Measurements from ENCODE around the gene ABRACL. TPM values are rescaled to one million over a fixed set of nuclear protein-coding genes. Genes with fewer than 3 reads are reported as not detected.

Gene ABRACL
- total and polyA plus RNA-seq, 2 of the 8 experiments (the other 6 are each of a cell fraction or from before 2014, with no cell fraction given) = 103 to 167 TPM

- Histone ChIP-seq H4K20me1 (replicated peaks in 1 of 2; ENCODE audit: control insufficient read depth in 1 of 2, insufficient read depth in 2 of 2, low read length in 2 of 2) (peaks cover 0 to 2% of the 10 kb centered on the region in 2 experiments), H3K4me2 (ENCODE audit: insufficient read depth in 1 of 2, low read depth in 2 of 2, low read length in 2 of 2) (no peak overlapping the region), H3K9ac (replicated peaks in 1 of 4; ENCODE audit: extremely low read depth in 1 of 4, low read depth in 3 of 4, low read length in 3 of 4) (no peak overlapping the region), H2AFZ (ENCODE audit: low read length) (no peak overlapping the region), H3K18ac (ENCODE audit: extremely low read depth, low read length) (no peak overlapping the region), H3K23me2 (ENCODE audit: low read depth, low read length) (no peaks in the 10 kb centered on the region), H3K36me3 (ENCODE audit: control insufficient read depth in 2 of 4, insufficient read depth in 4 of 4, low read length in 3 of 4) (peaks cover 3 to 33% (median 22%) of the 10 kb centered on the region in 4 experiments; a peak in 7 of 8 replicates), H4K5ac (ENCODE audit: insufficient read length, low read depth, low read length) (no peak overlapping the region), H3K14ac (ENCODE audit: insufficient read length) (no peak overlapping the region), H2BK15ac (ENCODE audit: low read length) (no peak overlapping the region), H4K8ac (ENCODE audit: extremely low read depth, insufficient read depth, low read length) (no peak overlapping the region), H4K91ac (replicated peaks; ENCODE audit: insufficient read length, low read length) (no peak overlapping the region), H2BK5ac (ENCODE audit: low read depth, low read length) (no peak overlapping the region), H3K27me3 (replicated peaks in 1 of 4; ENCODE audit: control insufficient read depth in 3 of 4, extremely low read depth in 1 of 4, insufficient read depth in 3 of 4, low read length in 3 of 4) (no peaks in the 10 kb centered on the region), H3K4me3 (ENCODE audit: extremely low read depth in 1 of 4, insufficient read depth in 2 of 4, low read depth in 3 of 4, low read length in 4 of 4) (no peak overlapping the region), H3K4me1 (replicated peaks in 1 of 4; ENCODE audit: control insufficient read depth in 3 of 4, insufficient read depth in 4 of 4, low read length in 3 of 4) (no peaks in the 10 kb centered on the region), H2BK20ac (ENCODE audit: low read length) (no peak overlapping the region), H3K56ac (replicated peaks; ENCODE audit: insufficient read length, low read depth, low read length) (no peak overlapping the region), H3K23ac (ENCODE audit: insufficient read length) (no peak overlapping the region), H2BK12ac (ENCODE audit: low read depth, low read length) (no peak overlapping the region), H3K27ac (ENCODE audit: low read depth, low read length) (no peak overlapping the region), H2BK120ac (replicated peaks; ENCODE audit: low read depth, low read length) (no peak overlapping the region), H2AK5ac (ENCODE audit: low read depth, low read length) (no peak overlapping the region), H3K4ac (replicated peaks; ENCODE audit: insufficient read length, low read depth, low read length) (no peak overlapping the region), H3K79me1 (ENCODE audit: low read depth, low read length) (no peaks in the 10 kb centered on the region; the same call in 1 of the 2 replicates), H3K9me3 (ENCODE audit: insufficient read depth in 2 of 2, low read depth in 1 of 2, low read length in 1 of 2) (no peaks in the 10 kb centered on the region), H3K79me2 (ENCODE audit: control insufficient read depth in 1 of 2, insufficient read depth in 2 of 2, low read length in 2 of 2) (no peaks in the 10 kb centered on the region)
- ChIA-PET POLR2A (ENCODE audit: partially characterized antibody) (interaction anchor here (0.9 kb wide), 1 partner anchor 22 kb away, joined by 3 read pairs; no protein-coding TSS in a partner anchor), CTCF (ENCODE audit: partially characterized antibody) (no interaction called here)
- 85% methylated on average over 3 of the region's 3 CpGs; no CpG with 5 or more reads in 1 of the 2 experiments for WGBS, 2 experiments (ENCODE audit: extremely low coverage in 1 of 2, insufficient coverage in 1 of 2, insufficient read length in 1 of 2, insufficient replicate concordance in 2 of 2, low coverage in 1 of 2, low lambda C conversion rate in 2 of 2, missing lambda C conversion rate in 1 of 2)
- TF ChIP-seq CEBPB (IDR thresholded peaks at IDR 0.05; ENCODE audit: low read depth, low read length) = no peak
- TF ChIP-seq JUND (IDR thresholded peaks at IDR 0.05; ENCODE audit: low read length) = 0 out of 2 replicates have a peak, but pooled peaks have one; percentile 14
- TF ChIP-seq POLR2A (IDR thresholded peaks at IDR 0.05; ENCODE audit: control extremely low read depth in 1 of 2, low read depth in 2 of 2, low read length in 2 of 2) = peak in 1 of 2 experiments; percentile 50; a peak in 1 of 3 replicates
- no peak for FAIRE-seq
- no peak for DNase-seq (ENCODE audit: low read depth in 1 of 2, low spot score in 2 of 2)
Measured at GRCh38 chr6:139044250-139044649, 15.7 kb downstream of the ABRACL start.
